ENCODE data around the gene C16orf96. TPM values are rescaled to one million over a fixed set of nuclear protein-coding genes. Genes with fewer than 3 reads are reported as not detected.

C16orf96 gene
- total RNA-seq, 1 donor from 2014 or later = 0.11 TPM

- TF ChIP-seq CTCF (IDR thresholded peaks at IDR 0.05) (peak; percentile 81), EZH2 (IDR thresholded peaks at IDR 0.05) (no peak), EZH2phosphoT487 (IDR thresholded peaks at IDR 0.05) (no peak)
Observed at GRCh38 chr16:4517812-4518680, 38.1 kb upstream of the C16orf96 start.

GRCh38 chr16:4519274-4520058 is 36.7 kb upstream of the C16orf96 start:
- H3K27me3 Mint-ChIP-seq (ENCODE audit: insufficient read depth, low read depth) = no peaks in the 10 kb centered on the region
- H3K36me3 Mint-ChIP-seq = peaks cover 8% of the 10 kb centered on the region
- H3F3A ChIP-seq (ENCODE audit: low read depth) = peaks cover 26% of the 10 kb centered on the region
- no peak overlapping the region for H3K9ac ChIP-seq
- H3K27ac Mint-ChIP-seq = no peak overlapping the region
- no peaks in the 10 kb centered on the region for H3K36me3 ChIP-seq
- TF ChIP-seq CTCF (IDR thresholded peaks at IDR 0.05) = no peak
- no peak for TF ChIP-seq EZH2phosphoT487 (IDR thresholded peaks at IDR 0.05)
- TF ChIP-seq EZH2 (IDR thresholded peaks at IDR 0.05) = no peak
- H3K4me3 Mint-ChIP-seq = no peak overlapping the region
- no peaks in the 10 kb centered on the region for H3K9me3 ChIP-seq (ENCODE audit: low read depth)
- no peak overlapping the region for H2AFZ ChIP-seq (replicated peaks)
- peaks cover 42% of the 10 kb centered on the region for H4K20me1 ChIP-seq (ENCODE audit: low read depth)
- H3K4me2 ChIP-seq = no peak overlapping the region
- no peak overlapping the region for H3K27ac ChIP-seq
- H3K4me1 Mint-ChIP-seq = peaks cover 35% of the 10 kb centered on the region
- H3K79me2 ChIP-seq (ENCODE audit: low read depth) = peaks cover 24% of the 10 kb centered on the region
- H3K4me1 ChIP-seq = peaks cover 15% of the 10 kb centered on the region
- H3K27me3 ChIP-seq = no peaks in the 10 kb centered on the region
- no peaks in the 10 kb centered on the region for H3K9me3 Mint-ChIP-seq
- H3K4me3 ChIP-seq = no peak overlapping the region
- DNase-seq (ENCODE audit: low spot score) = no peak

More at GRCh38 chr16:4517812-4518680, 38.1 kb upstream of the C16orf96 start:
- peaks cover 23% of the 10 kb centered on the region for H3F3A ChIP-seq (ENCODE audit: low read depth)
- peaks cover 24% of the 10 kb centered on the region for H3K79me2 ChIP-seq (ENCODE audit: low read depth)
- Mint-ChIP-seq H3K4me3 (no peak overlapping the region), H3K27me3 (ENCODE audit: insufficient read depth, low read depth) (no peaks in the 10 kb centered on the region), H3K9me3 (no peaks in the 10 kb centered on the region), H3K36me3 (peaks cover 4% of the 10 kb centered on the region), H3K27ac (no peak overlapping the region), H3K4me1 (peaks cover 25% of the 10 kb centered on the region)
- H3K36me3 ChIP-seq = no peaks in the 10 kb centered on the region
- H3K9ac ChIP-seq = no peak overlapping the region
- H3K4me1 ChIP-seq = peaks cover 10% of the 10 kb centered on the region
- no peak overlapping the region for H3K4me3 ChIP-seq
- no peaks in the 10 kb centered on the region for H3K9me3 ChIP-seq (ENCODE audit: low read depth)
- no peaks in the 10 kb centered on the region for H3K27me3 ChIP-seq
- H4K20me1 ChIP-seq (ENCODE audit: low read depth) = peaks cover 38% of the 10 kb centered on the region
- no peak overlapping the region for H2AFZ ChIP-seq (replicated peaks)
- no peak overlapping the region for H3K27ac ChIP-seq
- peak; percentile 82 for DNase-seq (ENCODE audit: low spot score)
- no peak overlapping the region for H3K4me2 ChIP-seq

DNA sequence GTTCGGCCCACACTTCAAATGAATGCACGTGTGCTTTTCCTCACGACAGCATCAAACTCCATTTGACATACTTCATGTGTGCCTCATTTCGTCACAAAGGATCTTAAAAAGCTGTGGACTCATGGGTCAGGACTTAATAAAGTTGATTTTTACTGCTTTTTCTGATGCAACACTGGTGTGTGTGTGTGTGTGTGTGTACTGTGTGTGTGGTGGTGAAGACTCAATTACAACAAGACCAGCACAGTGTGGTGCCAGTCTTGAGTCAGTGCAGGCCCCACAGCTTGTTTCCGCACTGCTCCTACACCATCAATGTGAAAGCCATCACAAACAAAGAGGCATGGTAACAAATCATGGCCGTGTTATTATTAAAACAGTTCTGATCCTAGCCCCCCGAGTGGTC is 35.2 kb upstream of the C16orf96 start:
- H2AFZ ChIP-seq (replicated peaks) = no peak overlapping the region
- no peaks in the 10 kb centered on the region for H3K9me3 Mint-ChIP-seq
- H4K20me1 ChIP-seq (ENCODE audit: low read depth) = peaks cover 45% of the 10 kb centered on the region
- no peak overlapping the region for H3K4me3 Mint-ChIP-seq
- peaks cover 13% of the 10 kb centered on the region for H3K36me3 Mint-ChIP-seq
- H3K9me3 ChIP-seq (ENCODE audit: low read depth) = no peaks in the 10 kb centered on the region
- TF ChIP-seq CTCF (IDR thresholded peaks at IDR 0.05) (no peak), EZH2phosphoT487 (IDR thresholded peaks at IDR 0.05) (no peak), EZH2 (IDR thresholded peaks at IDR 0.05) (no peak)
- no peaks in the 10 kb centered on the region for H3K36me3 ChIP-seq
- H3F3A ChIP-seq (ENCODE audit: low read depth) = peaks cover 26% of the 10 kb centered on the region
- no peaks in the 10 kb centered on the region for H3K27me3 ChIP-seq
- DNase-seq (ENCODE audit: low spot score) = no peak
- H3K27ac ChIP-seq = no peak overlapping the region
- H3K4me1 ChIP-seq = peaks cover 15% of the 10 kb centered on the region
- H3K27me3 Mint-ChIP-seq (ENCODE audit: insufficient read depth, low read depth) = peaks cover 2% of the 10 kb centered on the region
- peaks cover 41% of the 10 kb centered on the region for H3K4me1 Mint-ChIP-seq
- peaks cover 16% of the 10 kb centered on the region for H3K79me2 ChIP-seq (ENCODE audit: low read depth)
- peak overlapping the region; percentile 53 for H3K27ac Mint-ChIP-seq
- H3K4me3 ChIP-seq = no peak overlapping the region
- no peak overlapping the region for H3K4me2 ChIP-seq
- H3K9ac ChIP-seq = no peak overlapping the region
